Measurements from ENCODE around the gene RPRD1B.

Gene RPRD1B

GRCh38 chr20:38036366-38036765 lies 2.8 kb downstream of the RPRD1B start:
- DNase-seq (ENCODE audit: low read depth, low spot score) = no peak

GRCh38 chr20:38040276-38040675 lies 6.7 kb downstream of the RPRD1B start:
- no peak for DNase-seq (ENCODE audit: low read depth, low spot score)

GRCh38 chr20:38043512-38044300 lies 10.2 kb downstream of the RPRD1B start:
- DNase-seq (ENCODE audit: low read depth, low spot score) = no peak

- no peak for DNase-seq (ENCODE audit: low read depth, low spot score)
Observed at GRCh38 chr20:38044685-38045084, 11.1 kb downstream of the RPRD1B start.

- no peak for DNase-seq (ENCODE audit: low read depth, low spot score)
Observed at GRCh38 chr20:38046572-38046971, 13.0 kb downstream of the RPRD1B start.

- DNase-seq (ENCODE audit: low read depth, low spot score) = no peak
Observed at GRCh38 chr20:38049800-38050199, 16.3 kb downstream of the RPRD1B start.

GRCh38 chr20:38050686-38051085 lies 17.1 kb downstream of the RPRD1B start:
- DNase-seq (ENCODE audit: low read depth, low spot score) = no peak

- no peak for DNase-seq (ENCODE audit: low read depth, low spot score)
Observed at GRCh38 chr20:38052870-38053269, 19.3 kb downstream of the RPRD1B start.

GRCh38 chr20:38054647-38055046 lies 21.1 kb downstream of the RPRD1B start:
- no peak for DNase-seq (ENCODE audit: low read depth, low spot score)

- no peak for DNase-seq (ENCODE audit: low read depth, low spot score)
Observed at GRCh38 chr20:38055294-38055693, 21.7 kb downstream of the RPRD1B start.

GRCh38 chr20:38055848-38056247 lies 22.3 kb downstream of the RPRD1B start:
- no peak for DNase-seq (ENCODE audit: low read depth, low spot score)

- DNase-seq (ENCODE audit: low read depth, low spot score) = peak; percentile 24
Observed at GRCh38 chr20:38057351-38057972, 23.9 kb downstream of the RPRD1B start.

GRCh38 chr20:38059832-38060231 lies 26.3 kb downstream of the RPRD1B start:
- DNase-seq (ENCODE audit: low read depth, low spot score) = no peak

GRCh38 chr20:38060536-38060935 lies 27.0 kb downstream of the RPRD1B start:
- DNase-seq (ENCODE audit: low read depth, low spot score) = no peak

GRCh38 chr20:38061109-38061508 lies 27.6 kb downstream of the RPRD1B start:
- DNase-seq (ENCODE audit: low read depth, low spot score) = no peak

GRCh38 chr20:38062890-38063289 lies 29.3 kb downstream of the RPRD1B start:
- DNase-seq (ENCODE audit: low read depth, low spot score) = no peak

GRCh38 chr20:38063911-38064530 lies 30.5 kb downstream of the RPRD1B start:
- no peak for DNase-seq (ENCODE audit: low read depth, low spot score)

GRCh38 chr20:38065764-38066375 lies 32.3 kb downstream of the RPRD1B start:
- no peak for DNase-seq (ENCODE audit: low read depth, low spot score)

GRCh38 chr20:38066969-38067716 lies 33.6 kb downstream of the RPRD1B start:
- no peak for DNase-seq (ENCODE audit: low read depth, low spot score)

- no peak for DNase-seq (ENCODE audit: low read depth, low spot score)
Observed at GRCh38 chr20:38067717-38068365, 34.3 kb downstream of the RPRD1B start.

- DNase-seq (ENCODE audit: low read depth, low spot score) = no peak
Observed at GRCh38 chr20:38072898-38073297, 39.4 kb downstream of the RPRD1B start.
